Naive thymus-derived CD8-positive, alpha-beta T cell (primary cell): ENCODE data around the gene TMEM72. TPM values are rescaled to one million over a fixed set of nuclear protein-coding genes. Genes with fewer than 3 reads are reported as not detected.

Experiments used
- ATAC-seq, 2 donors: fragments of 150-1000 bp; cut with Tn5 transposase in 1 of 2; sonication (Bioruptor Pico), chemical (Tn5 transposase) in 1 of 2; 1 replicate in 1 of 2; 2 replicates in 1 of 2; pipeline ENCODE4 v1.10.0; 2021; ENCODE audit warnings: mild to moderate bottlenecking in 2 of 2, moderate library complexity in 2 of 2
- POLR2A ChIA-PET: fragments of 350-600 bp; sonication (Branson Sonifier 250); formaldehyde crosslinking; loops from one replicate; lab custom pipeline; 2021; ENCODE audit warnings: antibody characterized with exemption; lab: Charles Lee
- DNase-seq, 10 donors: peaks; one replicate each; pipeline versions ENCODE4 v3.0.0 to v3.0.0-alpha.2; 2020 to 2022
- H3K27ac Mint-ChIP-seq, 10 donors: one replicate each; pipeline ENCODE4 v1.8.0; 2020 to 2022; ENCODE audit warnings: mild to moderate bottlenecking in 10 of 10, mixed read lengths in 10 of 10, moderate library complexity in 4 of 10, inconsistent platforms in 1 of 10
- H3K27me3 Mint-ChIP-seq, 5 donors: one replicate each; pipeline ENCODE4 v1.8.0; 2021 to 2022; ENCODE audit warnings: mixed read lengths in 5 of 5
- H3K36me3 Mint-ChIP-seq, 3 donors: one replicate each; pipeline ENCODE4 v1.8.0; 2020 to 2022; ENCODE audit warnings: mixed read lengths in 3 of 3, mild to moderate bottlenecking in 2 of 3, inconsistent platforms in 1 of 3
- H3K4me1 Mint-ChIP-seq, 4 donors: one replicate each; pipeline ENCODE4 v1.8.0; 2021 to 2022; ENCODE audit warnings: mixed read lengths in 4 of 4
- H3K4me3 Mint-ChIP-seq, 10 donors: one replicate each; pipeline ENCODE4 v1.8.0; 2020 to 2022; ENCODE audit warnings: mild to moderate bottlenecking in 10 of 10, mixed read lengths in 10 of 10, moderate library complexity in 6 of 10, inconsistent platforms in 1 of 10
- H3K9me3 Mint-ChIP-seq, 9 donors: one replicate each; pipeline ENCODE4 v1.8.0; 2020 to 2022; ENCODE audit warnings: mixed read lengths in 9 of 9, mild to moderate bottlenecking in 3 of 9, inconsistent platforms in 1 of 9, moderate library complexity in 1 of 9
- polyA plus RNA-seq, 3 donors: library from polyadenylated mRNA; unstranded; fragments of 300-500 nt; fragmentation: Illumina TruSeq; gene quantifications; one replicate each; pipeline ENCODE4 v1.2.3, GENCODE V29; 2021
- total RNA-seq, 8 experiments: library from RNA in 2 of 8; stranded (reverse) in 2 of 8; gene quantifications; one replicate each; pipeline ENCODE4 v1.2.3 and lab custom pipeline; 2021 to 2026

TMEM72 gene
- total and polyA plus RNA-seq, 5 experiments from 2014 or later, result not detected

DNA sequence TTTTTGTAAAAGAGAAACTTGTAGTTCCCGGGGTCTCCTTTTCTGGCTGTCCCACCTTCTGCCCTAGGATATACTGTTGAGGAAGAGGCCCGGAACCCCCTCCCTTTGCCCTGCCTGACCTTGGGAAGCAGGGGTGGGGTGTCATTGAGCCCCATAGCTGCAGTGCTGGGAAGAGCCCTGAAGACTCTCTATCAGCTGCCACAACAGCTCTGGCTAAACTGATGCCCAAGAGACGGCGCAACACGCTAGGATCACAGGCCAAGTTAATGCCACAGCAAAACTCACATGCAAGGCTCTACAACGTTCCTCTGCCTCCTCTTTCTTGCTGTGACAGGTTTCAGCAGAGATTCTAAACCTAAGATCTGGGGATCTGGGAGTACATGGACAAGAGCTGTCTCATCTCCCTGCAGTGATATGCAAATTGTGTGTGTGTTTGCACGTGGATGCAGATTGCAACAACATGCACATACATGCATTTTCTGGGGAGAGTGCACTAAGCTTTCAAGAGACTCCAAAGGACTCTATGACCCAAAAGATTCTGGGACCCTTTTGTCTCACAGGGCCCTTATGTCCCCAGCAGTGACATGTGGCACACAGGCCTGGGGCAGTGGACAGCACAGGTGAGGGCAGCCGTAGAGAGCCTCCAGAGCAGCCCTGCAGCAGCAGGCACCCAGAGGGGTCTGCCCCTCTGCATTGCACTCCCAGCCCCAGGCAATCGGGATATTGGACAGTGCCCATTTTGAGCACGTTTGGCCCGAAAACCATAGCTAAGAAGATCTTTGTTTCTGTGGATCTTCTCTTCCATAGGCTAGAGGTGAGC is 51.0 kb downstream of the TMEM72 start:
- H3K4me3 Mint-ChIP-seq, result peak overlapping the region in 1 of 10 donors; percentile 62
- H3K4me1 Mint-ChIP-seq, result peaks cover 16 to 82% (median 33%) of the 10 kb centered on the region in 4 donors
- H3K36me3 Mint-ChIP-seq, result peaks cover 0 to 2% (median 1%) of the 10 kb centered on the region in 3 donors
- ATAC-seq (no peak), DNase-seq (no peak)
- H3K9me3 Mint-ChIP-seq, result no peaks in the 10 kb centered on the region
- peaks cover 0 to 9% (median 0%) of the 10 kb centered on the region in 5 donors for H3K27me3 Mint-ChIP-seq
- POLR2A ChIA-PET, result interaction anchor here (1.3 kb wide), 2 partner anchors 11 to 29 kb away, joined by 3 to 4 read pairs; no protein-coding TSS in a partner anchor
- H3K27ac Mint-ChIP-seq, result no peak overlapping the region

DNA sequence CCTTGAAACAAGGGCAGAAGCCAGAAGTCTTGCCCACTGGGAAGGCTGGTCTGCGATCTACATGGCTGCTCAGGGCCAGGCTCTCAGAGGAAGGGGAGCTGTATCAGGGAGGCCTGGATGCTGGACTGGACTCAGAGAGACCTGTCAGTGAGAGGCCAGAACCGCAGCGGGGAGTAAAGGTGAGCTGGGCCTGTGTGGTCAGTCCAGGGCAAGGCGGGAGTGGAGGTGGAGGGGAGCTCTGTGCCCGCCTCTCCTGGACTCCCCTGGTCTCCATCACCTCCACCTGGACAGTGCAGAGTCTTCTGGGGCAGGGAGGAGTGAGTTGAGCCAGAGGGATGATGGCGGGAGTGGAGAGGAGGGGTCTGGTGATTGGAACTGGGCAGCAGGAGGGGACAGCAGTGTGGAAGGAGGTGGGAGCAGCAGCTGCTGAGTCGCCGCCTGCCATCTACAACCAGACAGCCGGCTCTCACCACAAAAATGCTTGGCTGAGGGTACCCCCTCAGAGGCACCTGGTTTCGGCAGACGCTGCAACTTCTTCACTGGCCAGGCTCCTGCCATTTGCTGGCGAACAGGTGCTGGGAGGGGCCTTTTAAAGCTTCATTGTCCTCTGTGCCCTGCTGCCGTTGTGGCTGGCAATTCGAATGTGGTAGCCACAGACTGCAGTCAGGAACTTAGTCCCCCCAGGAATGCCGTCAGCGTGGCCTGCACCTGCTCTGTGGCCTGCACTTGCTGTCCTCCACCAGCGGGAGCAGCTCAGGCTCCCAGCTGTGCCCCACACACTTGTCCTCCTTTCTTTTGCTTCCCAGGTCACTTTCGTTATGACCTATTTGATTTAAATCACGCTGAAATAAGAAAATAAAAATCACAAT is 52.0 kb downstream of the TMEM72 start:
- peaks cover 0 to 1% (median 0%) of the 10 kb centered on the region in 3 donors for H3K36me3 Mint-ChIP-seq
- POLR2A ChIA-PET, result interaction anchor here (1.3 kb wide), 2 partner anchors 10 to 30 kb away, joined by 3 to 4 read pairs; no protein-coding TSS in a partner anchor
- peaks cover 0 to 9% (median 0%) of the 10 kb centered on the region in 5 donors for H3K27me3 Mint-ChIP-seq
- DNase-seq (no peak), ATAC-seq (no peak)
- no peaks in the 10 kb centered on the region for H3K9me3 Mint-ChIP-seq
- H3K4me1 Mint-ChIP-seq, result peaks cover 16 to 82% (median 31%) of the 10 kb centered on the region in 4 donors
- H3K27ac Mint-ChIP-seq, result no peak overlapping the region
- no peak overlapping the region for H3K4me3 Mint-ChIP-seq

DNA sequence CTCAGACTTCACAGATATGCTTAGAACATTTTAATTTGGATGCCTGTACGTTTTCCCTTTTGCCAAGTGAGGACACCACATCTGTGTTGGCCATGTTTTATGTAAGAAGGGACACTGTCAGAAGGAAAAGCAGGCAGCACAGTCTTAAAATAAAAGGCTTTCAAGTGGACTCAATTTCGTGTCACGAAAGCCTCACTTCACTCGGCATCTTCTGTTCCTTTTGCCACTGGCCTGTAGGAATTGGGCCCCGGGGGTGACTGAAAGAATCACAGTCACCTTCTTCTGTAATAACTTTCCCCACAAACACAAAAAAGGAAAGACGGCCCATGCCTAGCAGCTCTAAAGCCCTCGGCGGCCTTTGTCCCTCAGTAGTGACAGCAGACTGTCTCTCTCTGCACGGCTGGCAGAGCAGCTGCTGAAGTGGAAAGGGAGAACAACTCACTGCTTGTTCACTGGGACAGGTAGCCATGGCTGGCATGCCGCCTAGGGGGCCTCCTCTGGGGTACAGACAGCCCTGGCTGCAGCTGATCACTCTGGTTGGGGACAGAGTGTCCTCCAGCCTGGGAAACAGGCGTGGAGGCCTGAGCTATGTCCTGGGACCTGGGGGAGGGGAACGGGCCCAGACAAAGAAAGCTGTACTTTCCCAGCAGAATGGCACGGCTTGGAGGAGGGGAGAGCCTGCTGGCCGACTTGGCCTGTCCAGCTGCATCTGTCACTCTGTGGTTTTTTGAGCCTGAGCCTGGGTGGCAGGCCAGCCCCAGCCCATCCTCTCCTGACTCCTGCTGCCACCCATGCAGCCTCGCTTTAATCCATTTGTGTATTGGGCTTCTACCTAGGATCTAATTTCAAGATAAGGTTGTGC is 52.9 kb downstream of the TMEM72 start:
- no peak overlapping the region for H3K4me3 Mint-ChIP-seq
- H3K36me3 Mint-ChIP-seq, result peaks cover 0 to 1% (median 0%) of the 10 kb centered on the region in 3 donors
- POLR2A ChIA-PET, result interaction anchor here (1.3 kb wide), 1 partner anchor 9 kb away, joined by 4 read pairs; no protein-coding TSS in a partner anchor
- H3K9me3 Mint-ChIP-seq, result no peaks in the 10 kb centered on the region
- ATAC-seq (no peak), DNase-seq (no peak)
- H3K27ac Mint-ChIP-seq, result no peak overlapping the region
- H3K27me3 Mint-ChIP-seq, result peaks cover 0 to 9% (median 0%) of the 10 kb centered on the region in 5 donors
- peaks cover 20 to 82% (median 31%) of the 10 kb centered on the region in 4 donors for H3K4me1 Mint-ChIP-seq

DNA sequence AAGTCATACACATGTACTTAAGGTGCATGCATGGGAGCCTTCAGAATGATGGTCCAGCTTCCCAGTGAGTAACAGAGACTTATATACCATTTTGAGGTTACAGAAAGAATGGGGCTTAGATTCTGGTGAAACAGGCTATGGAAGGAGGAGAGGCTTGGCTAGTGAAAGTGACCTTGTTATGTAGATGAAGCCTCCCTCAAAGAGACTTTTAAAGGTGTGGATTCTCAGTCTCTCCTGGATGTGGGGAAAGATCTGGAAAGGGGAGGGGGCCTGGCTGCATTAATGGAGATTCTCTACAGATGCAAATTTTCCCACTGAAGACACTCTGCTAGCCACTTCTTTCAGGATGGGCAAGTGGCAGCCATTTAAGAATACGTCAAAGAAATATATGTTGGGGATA is 54.0 kb downstream of the TMEM72 start:
- ATAC-seq, result no peak
- no peak overlapping the region for H3K4me3 Mint-ChIP-seq
- H3K9me3 Mint-ChIP-seq, result no peaks in the 10 kb centered on the region
- POLR2A ChIA-PET, result no interaction called here
- peaks cover 22 to 88% (median 36%) of the 10 kb centered on the region in 4 donors for H3K4me1 Mint-ChIP-seq
- peaks cover 0 to 9% (median 0%) of the 10 kb centered on the region in 5 donors for H3K27me3 Mint-ChIP-seq
- no peak overlapping the region for H3K27ac Mint-ChIP-seq
- DNase-seq, result no peak
- peaks cover 0 to 1% (median 0%) of the 10 kb centered on the region in 3 donors for H3K36me3 Mint-ChIP-seq

DNA sequence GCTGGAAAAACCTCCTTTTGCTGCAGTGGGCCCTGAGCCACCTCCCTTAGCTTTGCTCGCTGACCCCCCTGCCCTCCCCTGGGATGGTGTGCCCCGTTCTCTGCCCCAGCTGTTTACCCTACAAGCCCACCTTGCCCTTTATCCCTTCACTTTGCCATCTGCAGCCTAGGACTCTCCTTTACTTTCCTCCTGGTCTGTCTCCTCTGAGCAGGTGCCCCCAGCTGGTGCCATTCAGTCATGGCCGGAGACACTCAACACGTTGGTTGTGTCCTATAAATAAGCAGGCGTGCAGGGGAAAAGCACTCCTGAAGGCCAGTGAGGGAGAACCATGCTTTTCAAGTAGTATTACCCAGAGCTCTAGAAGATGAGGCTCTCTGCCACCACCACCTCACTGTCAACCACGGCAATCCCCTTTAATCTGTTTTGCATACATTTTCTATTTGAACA is 54.5 kb downstream of the TMEM72 start:
- peak overlapping the region in 1 of 10 donors; percentile 28 for H3K4me3 Mint-ChIP-seq
- no peak overlapping the region for H3K27ac Mint-ChIP-seq
- H3K9me3 Mint-ChIP-seq, result no peaks in the 10 kb centered on the region
- POLR2A ChIA-PET, result no interaction called here
- peaks cover 0 to 1% (median 0%) of the 10 kb centered on the region in 3 donors for H3K36me3 Mint-ChIP-seq
- ATAC-seq, result no peak
- peaks cover 0 to 9% (median 0%) of the 10 kb centered on the region in 5 donors for H3K27me3 Mint-ChIP-seq
- peaks cover 20 to 86% (median 31%) of the 10 kb centered on the region in 4 donors for H3K4me1 Mint-ChIP-seq
- no peak for DNase-seq

DNA sequence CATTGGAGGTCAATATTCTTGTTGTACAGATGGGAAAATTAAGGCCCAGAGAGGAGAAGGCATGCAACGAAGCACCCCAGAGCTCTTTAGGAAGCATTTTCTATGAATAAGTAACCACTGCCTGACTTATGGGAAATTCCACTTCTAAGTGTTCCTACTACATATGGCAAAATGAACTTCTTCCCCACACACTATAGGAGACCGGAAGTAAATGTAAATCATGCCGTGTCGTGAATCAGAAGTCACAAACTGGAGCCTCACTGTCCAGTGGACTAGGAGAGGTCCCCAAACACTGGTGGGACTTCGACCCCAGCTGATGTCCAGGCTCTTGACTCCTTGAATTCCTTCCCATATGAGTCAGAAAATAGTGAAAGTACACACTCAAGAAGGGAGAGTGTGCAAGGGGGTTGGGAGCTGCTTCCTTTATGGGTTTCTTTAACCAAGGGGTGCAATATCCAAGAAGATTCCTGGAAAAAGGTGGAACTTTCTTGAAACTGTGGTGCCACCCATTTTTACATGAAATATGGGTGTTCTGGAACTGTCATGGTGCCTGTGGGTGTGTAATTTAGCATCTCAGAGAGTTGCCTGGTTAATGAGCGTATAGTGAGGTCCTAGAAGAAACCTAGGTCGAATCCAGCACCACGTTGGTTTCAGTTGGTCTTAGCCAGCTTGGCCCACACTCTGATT is 55.1 kb downstream of the TMEM72 start:
- POLR2A ChIA-PET, result no interaction called here
- no peak for DNase-seq
- ATAC-seq, result no peak
- Mint-ChIP-seq H3K4me1 (peaks cover 20 to 83% (median 28%) of the 10 kb centered on the region in 4 donors), H3K27ac (peak overlapping the region in 1 of 10 donors; percentile 21), H3K36me3 (peaks cover 0 to 1% (median 0%) of the 10 kb centered on the region in 3 donors), H3K9me3 (no peaks in the 10 kb centered on the region), H3K27me3 (peaks cover 0 to 9% (median 0%) of the 10 kb centered on the region in 5 donors), H3K4me3 (no peak overlapping the region)

DNA sequence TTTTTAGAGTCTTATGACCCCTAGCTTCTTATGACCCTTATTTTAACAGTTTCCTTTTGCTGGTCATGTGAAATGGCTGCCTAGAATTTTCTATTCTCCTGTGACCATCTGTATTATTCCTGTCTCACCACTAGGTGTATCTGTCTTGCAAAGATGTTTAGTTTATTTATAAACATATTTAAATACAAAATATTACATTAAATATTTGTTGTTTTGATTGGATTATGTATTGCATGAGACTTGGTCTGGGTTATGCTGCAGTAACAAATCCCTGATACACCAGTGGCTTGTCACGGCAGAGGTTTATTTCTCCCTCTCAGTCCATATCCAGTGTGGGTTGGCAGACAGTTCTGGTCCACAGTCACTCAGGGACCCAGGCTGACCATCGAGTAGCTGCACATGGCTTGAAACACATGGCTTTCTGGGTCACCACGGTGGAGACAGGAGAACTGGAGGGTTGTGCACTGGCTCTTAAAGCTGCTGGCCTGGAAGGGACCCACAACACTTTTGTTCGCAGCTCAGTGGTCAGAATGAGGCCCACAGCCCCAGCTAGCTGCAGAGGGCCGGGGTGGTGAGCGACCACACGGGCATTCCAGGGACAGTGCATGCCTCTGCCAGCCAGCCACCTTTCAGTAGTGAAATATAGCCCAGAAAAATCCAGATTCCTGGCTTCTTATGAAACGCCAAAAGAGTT is 55.8 kb downstream of the TMEM72 start:
- Mint-ChIP-seq H3K9me3 (no peaks in the 10 kb centered on the region), H3K27me3 (peaks cover 0 to 9% (median 0%) of the 10 kb centered on the region in 5 donors), H3K4me3 (no peak overlapping the region), H3K4me1 (peaks cover 20 to 79% (median 28%) of the 10 kb centered on the region in 4 donors), H3K36me3 (peaks cover 0 to 1% (median 0%) of the 10 kb centered on the region in 3 donors), H3K27ac (no peak overlapping the region)
- ATAC-seq (no peak), DNase-seq (no peak)
- POLR2A ChIA-PET, result interaction anchor here (0.8 kb wide), 2 partner anchors 34 kb away, joined by 3 read pairs; no protein-coding TSS in a partner anchor

DNA sequence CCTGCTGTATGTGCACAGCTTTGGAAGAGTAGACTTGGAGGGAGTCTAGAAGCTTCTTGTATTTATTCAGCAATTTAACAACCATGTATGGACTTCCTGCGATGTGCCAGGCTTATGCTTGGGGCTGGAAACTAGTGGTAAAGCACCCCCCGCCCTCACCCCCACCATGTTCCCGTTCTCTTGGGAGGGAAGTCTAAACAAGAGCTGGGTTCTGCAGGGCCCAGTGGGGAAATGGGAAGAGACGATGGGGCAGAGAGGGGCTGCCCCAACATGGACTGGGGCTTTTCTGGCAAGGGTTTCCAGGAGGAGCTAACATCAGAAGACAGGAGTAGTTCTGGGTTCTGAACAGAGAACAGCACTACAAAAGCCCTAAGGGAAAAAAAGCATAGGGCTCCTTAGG is 56.5 kb downstream of the TMEM72 start:
- DNase-seq (no peak), ATAC-seq (no peak)
- Mint-ChIP-seq H3K4me3 (peak overlapping the region in 6 of 10 donors; percentile 3 to 59 (median 48)), H3K27me3 (peaks cover 0 to 3% (median 0%) of the 10 kb centered on the region in 5 donors), H3K4me1 (peaks cover 18 to 80% (median 28%) of the 10 kb centered on the region in 4 donors), H3K9me3 (no peaks in the 10 kb centered on the region), H3K27ac (peak overlapping the region in 4 of 10 donors; percentile 23 to 68 (median 35)), H3K36me3 (peaks cover 0 to 1% (median 0%) of the 10 kb centered on the region in 3 donors)
- POLR2A ChIA-PET, result interaction anchor here (0.7 to 0.8 kb wide), 3 partner anchors 8 to 34 kb away, joined by 3 read pairs; partner anchors contain the start of gene RASSF4

DNA sequence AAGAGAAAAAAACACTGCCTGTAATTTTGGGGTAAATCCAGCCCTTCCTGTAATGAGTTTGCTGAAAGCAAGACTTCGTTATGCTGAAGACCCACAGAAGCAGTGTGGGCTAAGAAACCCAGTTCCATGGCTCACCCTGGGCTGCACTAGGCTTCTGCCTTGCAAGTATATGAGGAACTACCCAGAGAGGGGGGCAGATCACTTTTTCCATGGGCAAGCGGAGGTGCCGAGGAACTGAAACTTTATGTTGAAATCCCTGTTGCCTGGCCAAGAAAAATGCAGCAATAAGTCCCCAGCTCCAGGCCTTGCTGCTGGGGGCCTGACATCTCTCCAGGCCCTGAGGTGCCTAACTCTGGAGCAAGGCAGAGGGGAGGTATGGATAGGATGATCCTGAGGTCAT is 57.0 kb downstream of the TMEM72 start:
- peak in 1 of 2 donors; percentile 20 for ATAC-seq
- Mint-ChIP-seq H3K9me3 (no peaks in the 10 kb centered on the region), H3K27ac (peak overlapping the region in 4 of 10 donors; percentile 23 to 81 (median 43)), H3K36me3 (peaks cover 0 to 1% (median 0%) of the 10 kb centered on the region in 3 donors), H3K4me3 (peak overlapping the region in 9 of 10 donors; percentile 0 to 67 (median 52)), H3K27me3 (no peaks in the 10 kb centered on the region), H3K4me1 (peaks cover 18 to 80% (median 28%) of the 10 kb centered on the region in 4 donors)
- DNase-seq, result no peak
- POLR2A ChIA-PET, result interaction anchor here (0.7 to 0.8 kb wide), 2 partner anchors 9 to 33 kb away, joined by 3 read pairs; partner anchors contain the start of gene RASSF4
